ENCODE measurements around the gene SLC6A13.
"Not testable (repeated sequence)": the region's sequence is repeated elsewhere in the genome, so short reads cannot be mapped to it uniquely, and the experiment has no call there.

The SLC6A13 gene

GRCh38 chr12:263574-263973 is 938 bp upstream of the SLC6A13 start:
- no peak for DNase-seq

DNA sequence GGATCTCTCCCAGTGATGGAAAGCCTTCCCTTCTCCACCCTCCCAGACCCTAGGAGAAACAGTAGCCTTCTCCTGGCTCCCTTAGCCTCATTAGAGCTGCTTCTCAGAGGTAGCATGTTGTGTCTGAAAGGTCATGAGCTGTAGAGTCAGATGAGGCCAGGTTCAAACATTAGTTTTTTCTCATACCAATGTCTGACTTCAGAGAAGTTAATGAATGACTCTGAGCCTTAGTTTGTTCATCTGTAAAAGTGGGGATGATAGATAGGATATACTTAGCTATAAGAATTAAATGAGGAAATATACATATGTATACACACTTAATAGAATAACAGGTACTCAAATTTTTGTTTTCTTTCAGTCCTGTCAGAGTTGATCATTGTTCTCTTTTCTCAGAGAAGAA is 523 bp downstream of the SLC6A13 start:
- DNase-seq = no peak

DNA sequence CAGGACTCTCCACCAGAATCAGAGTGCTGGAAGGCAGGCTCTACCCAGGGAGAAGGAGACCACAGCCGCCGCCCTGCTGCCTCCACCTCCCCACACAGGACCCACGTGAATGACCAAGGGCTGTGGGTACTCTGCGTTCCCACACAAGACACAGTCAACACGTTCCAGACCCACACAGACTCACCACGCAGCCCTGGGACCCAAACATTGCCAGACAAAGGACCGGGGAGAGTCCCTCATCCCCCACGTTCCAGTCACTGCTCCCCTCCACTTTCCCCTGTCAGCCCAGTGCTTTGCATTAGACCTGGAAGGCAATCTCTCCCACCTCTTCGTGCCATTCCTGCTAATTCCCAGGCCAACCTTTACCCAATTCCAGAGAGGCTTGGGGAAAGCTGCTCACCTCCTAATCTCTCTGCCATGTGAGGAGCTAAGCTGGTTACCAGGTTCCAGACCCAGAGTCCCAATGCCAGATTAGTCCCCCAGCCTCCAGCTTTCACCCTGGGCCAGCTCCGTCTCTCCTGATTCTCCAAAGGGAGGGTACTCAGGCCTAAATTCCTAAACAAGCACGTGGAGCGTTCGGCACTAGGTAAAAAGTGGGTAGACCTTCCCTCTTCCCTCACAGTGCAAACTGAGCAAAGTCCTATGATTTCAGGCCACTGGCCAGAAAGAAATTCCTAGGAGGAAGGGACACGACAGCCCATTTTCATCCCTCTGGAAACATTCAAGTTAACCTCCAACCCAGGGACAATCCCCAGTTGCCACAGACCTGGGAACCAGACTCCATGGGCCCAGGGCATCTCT is 4.9 kb downstream of the SLC6A13 start:
- DNase-seq = no peak

- no peak for DNase-seq
Observed at GRCh38 chr12:256958-257357, 5.7 kb downstream of the SLC6A13 start.

DNA sequence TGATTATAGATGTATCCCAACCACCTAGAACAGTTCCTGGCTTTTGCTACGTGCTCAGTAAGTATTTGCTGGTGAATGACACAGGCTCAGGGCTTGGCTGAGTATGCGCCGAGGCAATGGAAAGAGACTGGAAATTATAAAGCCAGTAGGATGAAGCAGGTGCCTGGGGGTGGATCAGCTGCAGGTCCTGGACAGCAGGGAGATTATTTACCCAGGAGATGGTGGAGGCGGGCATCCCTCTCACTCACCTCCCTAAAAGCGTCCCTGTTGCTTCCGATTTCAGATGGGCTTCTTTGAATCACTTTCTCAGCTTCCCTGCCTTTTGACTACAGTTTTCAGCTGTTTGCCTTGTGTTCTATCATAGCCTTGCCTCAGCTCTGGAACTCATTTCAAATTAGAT is 6.4 kb downstream of the SLC6A13 start:
- no peak for DNase-seq

GRCh38 chr12:254912-255311 is 7.7 kb downstream of the SLC6A13 start:
- DNase-seq = no peak

GRCh38 chr12:254039-254438 is 8.6 kb downstream of the SLC6A13 start:
- peak; percentile 55 for DNase-seq

DNA sequence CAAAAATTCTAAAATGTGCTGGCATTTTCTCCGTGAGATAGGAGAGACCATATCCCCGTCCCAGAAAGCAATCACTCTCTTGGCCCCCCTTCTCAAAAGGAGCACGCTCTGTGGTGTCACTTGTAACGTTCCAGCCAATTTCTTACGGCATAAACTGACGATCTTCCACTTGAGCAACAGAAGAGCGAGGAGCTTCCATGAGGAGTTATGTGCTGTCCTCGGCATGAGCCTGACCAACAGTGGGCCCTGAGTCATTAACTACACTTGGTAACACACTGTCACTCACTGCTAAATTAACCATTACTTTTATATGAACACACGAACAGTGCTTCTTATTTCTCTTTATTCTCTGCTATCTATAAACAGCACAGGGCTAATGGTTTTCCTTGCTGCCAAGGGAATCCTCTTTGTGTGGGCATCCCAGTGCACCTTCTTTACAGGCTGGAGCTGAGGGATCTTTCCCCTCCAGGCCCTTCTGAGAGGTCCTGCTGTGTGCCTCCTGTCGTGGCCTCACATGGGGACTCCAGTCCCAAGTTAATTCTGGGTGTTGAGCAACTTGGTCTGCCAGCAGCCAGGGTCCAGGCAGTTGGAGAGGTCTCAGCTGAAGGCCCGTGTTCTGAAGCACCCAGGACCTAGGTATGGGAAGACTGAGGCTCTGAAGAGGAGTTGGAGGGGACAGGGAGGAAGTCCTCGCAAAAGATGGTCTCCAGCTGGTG is 9.4 kb downstream of the SLC6A13 start:
- DNase-seq = no peak

DNA sequence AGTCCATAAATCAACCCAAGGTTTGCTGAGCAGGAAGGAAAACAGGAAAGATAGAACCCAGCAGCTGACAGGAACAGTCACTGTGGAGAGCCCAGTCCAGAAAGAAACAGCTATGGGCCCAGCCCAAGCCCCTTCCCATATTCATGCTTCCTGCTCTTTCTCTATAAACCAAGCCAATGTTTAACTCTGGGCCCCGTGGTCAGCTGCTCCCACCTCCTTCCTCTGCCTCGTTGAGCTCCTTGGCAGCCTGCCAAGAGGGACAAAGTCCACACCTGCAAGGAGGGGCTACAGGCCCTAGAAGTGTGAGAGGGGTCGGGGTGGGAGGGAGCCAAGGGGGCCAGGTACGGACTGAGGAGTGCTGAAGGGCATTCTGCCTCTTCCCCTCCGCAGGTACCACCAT is 10.0 kb downstream of the SLC6A13 start:
- no peak for DNase-seq

DNA sequence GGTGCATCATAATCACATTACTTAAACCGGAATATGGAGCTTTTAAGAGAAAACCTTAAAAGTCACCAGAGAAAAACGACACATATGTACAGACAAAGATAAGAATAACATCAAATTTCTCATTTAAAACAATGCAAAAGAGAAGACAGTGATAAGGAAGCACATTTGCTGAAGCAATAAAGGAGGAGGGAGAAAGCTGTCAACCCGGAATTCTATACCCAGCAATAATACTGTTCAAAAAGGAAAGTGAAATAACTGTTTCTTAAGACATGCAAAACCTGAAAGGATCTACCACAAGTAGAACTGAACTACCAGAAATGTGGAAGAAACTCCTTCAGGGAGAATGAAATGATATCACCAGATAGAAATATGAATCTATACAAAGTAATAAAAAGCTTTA is 15.4 kb downstream of the SLC6A13 start:
- no peak for DNase-seq

DNA sequence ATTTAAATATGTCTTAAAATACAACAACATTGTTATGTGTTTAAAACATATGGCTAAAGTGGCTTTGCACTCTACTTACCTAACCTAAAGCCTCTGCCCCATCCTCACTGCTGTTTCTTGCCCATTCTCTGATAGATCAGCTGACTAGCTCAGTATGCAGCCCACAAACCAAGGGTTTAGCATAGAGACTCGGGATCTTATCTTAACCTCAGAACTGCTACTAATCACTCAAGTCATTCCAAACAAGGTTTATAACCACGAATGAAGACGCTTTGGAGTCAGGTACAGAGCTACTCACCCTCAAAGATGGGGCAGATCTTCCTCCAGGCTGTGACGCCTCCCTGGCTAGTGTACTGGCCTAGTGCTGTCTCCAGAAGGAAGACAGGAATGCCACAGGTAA is 19.3 kb downstream of the SLC6A13 start:
- DNase-seq = peak; percentile 50

- DNase-seq = peak; percentile 17
Observed at GRCh38 chr12:242496-242895, 20.1 kb downstream of the SLC6A13 start.

DNA sequence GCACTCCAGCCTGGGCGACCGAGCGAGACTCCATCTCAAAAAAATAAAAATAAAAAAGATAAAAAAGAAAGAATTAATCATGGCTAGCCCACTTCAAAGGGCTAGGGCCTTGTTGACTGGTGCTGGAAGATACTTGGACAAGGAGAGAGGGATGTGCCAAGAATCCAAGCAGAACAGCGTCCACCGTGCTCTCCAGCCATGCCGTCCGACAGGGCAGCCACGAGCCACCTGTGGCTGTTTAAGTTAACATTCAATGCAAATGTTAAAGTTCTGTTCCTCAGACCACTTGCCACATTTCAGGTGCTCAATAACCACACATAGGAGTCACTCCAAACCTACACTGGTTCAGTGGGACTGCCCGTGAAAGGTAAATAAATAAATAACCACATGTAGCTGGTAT is 21.4 kb downstream of the SLC6A13 start:
- peak; percentile 34 for DNase-seq

- DNase-seq = peak; percentile 40
Observed at GRCh38 chr12:240566-240965, 22.1 kb downstream of the SLC6A13 start.

DNA sequence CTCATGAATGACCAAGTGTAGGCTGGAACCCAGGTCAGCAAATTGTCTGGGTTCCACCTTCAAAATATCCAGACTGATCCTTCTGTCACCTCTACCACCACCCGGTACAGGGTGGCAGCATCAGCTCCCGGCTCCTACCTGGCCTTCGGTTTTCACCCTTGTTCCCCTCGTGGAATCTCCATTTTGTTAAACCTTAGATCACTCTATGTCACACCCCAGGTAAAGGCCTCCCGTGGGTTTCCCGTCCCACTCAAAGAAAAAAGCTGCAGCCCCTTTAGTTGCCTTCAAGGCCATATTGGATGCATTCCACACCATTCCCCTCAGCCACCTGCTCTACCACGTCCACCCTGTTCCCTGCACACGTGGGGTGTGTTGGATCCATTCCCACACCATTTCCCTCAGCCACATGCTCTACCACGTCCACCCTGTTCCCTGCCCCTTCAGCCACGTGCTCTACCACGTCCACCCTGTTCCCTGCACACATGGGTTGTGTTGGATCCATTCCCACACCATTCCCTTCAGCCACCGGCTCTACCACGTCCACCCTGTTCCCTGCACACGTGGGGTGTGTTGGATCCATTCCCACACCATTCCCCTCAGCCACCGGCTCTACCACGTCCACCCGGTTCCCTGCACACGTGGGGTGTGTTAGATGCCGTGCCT is 23.8 kb downstream of the SLC6A13 start:
- DNase-seq = peak; percentile 26

GRCh38 chr12:238116-238515 is 24.5 kb downstream of the SLC6A13 start:
- DNase-seq = peak; percentile 29

GRCh38 chr12:237026-237815 is 25.4 kb downstream of the SLC6A13 start:
- DNase-seq = peak; percentile 50

GRCh38 chr12:236445-236844 is 26.2 kb downstream of the SLC6A13 start:
- DNase-seq = no peak

- not testable (repeated sequence) for DNase-seq
Observed at GRCh38 chr12:235967-236366, 26.7 kb downstream of the SLC6A13 start.

DNA sequence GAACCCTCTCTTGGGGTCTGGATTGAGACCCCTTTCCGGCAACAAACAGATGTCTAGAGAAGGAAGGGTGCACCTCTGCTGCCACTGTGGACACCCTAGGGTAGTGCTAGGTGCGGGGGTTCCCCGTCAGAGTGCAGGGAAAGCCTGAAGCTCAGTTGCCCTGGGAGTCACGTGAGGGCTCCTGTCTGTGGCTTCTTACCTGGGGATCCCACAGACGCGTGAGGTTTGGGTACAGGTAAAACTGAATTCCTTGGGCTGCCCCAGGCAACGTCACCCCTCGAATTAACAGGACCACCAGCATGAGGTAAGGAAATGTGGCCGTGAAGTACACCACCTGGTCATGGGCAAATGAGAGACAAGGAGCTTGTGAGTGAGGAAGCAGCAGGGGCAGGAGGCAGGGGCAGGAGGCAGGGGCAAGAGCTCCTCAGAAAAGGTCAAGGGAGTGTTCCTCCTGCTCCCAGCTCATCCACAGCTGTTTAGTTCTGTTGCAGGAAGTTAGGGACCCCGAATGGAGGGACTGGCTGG is 27.7 kb downstream of the SLC6A13 start:
- DNase-seq = peak; percentile 50

DNA sequence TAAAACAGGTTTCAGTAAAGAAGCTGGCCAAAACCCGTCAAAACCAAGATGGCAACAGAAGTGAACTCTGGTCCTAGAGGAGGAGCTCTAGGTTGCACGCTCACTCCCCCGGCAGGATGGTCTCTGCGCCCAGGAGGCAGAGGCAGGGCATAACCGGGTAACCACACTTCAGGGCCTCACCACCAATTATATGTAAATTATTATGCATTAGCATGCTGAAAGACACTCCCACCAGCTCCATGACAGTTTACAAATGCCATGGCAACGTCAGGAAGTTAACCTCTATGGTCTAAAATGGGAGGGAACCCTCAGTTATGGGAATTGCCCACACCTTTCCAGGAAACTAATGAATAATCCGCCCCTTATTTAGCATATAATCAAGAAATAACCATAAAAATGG is 28.6 kb downstream of the SLC6A13 start:
- no peak for DNase-seq

DNA sequence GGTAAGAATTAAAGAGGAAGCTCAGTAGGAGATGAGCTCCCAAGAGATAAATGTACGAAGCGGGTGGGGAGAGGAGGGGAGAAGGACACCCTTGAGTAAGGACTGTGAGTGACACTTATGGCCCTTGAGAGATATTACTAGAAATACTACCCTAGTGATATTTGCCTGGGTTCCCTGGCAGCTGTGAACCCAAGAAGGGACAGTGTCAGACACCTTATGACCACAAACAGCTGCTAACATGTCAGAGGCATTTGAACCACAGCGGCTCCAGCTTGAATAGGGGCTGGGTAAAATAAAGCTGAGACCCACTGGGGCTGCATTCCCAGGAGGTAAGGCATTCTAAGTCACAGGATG is 29.0 kb downstream of the SLC6A13 start:
- no peak for DNase-seq

All from islet precursor cell (in vitro differentiated cells).